ENCODE results near the gene WDR45B.
A peak's percentile ranks its signal among the peaks of the same experiment; 100 is the strongest.

Gene WDR45B

DNA sequence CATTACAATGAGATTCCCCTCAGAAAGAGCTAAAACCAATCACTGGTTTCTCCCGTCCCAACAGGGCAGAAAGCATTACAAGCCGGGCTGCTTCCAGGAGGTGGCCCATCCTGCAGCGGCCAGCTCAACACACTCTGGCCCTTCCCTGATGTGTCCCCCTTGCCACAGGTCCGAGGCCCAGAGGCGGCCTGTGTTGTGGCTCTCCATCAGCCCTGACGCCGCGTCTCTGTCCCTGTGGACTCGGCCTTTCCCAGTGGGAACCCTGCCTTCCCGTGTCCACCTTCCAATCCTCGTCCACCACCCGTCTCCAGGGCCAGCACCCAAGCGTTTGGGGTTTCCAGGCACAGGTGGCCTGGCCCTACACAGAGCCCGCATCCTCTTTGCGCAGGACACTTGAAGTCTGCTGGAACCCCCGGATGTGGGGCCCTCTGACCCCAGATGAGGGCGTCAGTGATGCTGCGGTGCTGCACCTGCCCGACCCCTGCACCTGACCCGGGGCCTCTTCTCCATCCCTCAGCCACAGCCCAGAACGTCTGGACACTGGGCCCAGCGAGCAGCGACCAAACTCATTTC lies 29.2 kb upstream of the WDR45B start:
- no peak for DNase-seq

DNA sequence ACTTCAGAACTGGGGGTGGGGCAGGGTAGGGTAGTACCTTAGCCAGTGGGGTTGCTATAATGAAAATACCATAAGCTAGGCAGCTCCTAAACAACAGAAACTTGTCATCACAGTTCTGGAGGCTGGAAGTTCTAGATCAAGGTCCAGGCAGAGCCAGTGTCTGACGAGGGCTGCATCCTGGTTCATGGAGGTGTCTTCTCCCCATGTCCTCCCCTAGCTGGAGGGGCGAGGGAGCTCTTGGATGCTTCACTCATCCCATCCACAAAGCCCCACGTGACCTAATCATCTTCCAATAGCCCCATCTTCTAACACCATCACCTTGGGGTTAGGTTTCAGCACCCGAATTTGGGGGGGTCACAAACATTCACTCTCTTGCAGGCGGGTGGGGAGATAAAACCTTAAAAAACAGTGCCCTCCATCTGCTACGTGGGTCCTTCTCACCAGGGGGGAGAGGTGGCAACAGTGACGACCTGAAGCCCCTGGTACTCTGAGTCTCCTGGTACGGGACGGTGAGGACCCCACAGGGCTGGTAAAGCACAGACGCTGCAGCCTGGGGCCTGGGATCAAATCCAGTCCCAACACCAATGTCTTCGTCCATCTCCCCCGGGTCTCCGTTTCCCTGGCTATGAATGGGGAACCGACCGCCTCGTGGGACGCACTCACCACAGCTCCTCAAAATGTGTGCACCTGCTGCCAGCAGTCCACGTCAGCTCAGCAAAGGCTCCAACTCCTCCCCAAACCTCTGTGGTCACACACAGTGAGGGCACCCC lies 27.4 kb upstream of the WDR45B start:
- DNase-seq: no peak

DNA sequence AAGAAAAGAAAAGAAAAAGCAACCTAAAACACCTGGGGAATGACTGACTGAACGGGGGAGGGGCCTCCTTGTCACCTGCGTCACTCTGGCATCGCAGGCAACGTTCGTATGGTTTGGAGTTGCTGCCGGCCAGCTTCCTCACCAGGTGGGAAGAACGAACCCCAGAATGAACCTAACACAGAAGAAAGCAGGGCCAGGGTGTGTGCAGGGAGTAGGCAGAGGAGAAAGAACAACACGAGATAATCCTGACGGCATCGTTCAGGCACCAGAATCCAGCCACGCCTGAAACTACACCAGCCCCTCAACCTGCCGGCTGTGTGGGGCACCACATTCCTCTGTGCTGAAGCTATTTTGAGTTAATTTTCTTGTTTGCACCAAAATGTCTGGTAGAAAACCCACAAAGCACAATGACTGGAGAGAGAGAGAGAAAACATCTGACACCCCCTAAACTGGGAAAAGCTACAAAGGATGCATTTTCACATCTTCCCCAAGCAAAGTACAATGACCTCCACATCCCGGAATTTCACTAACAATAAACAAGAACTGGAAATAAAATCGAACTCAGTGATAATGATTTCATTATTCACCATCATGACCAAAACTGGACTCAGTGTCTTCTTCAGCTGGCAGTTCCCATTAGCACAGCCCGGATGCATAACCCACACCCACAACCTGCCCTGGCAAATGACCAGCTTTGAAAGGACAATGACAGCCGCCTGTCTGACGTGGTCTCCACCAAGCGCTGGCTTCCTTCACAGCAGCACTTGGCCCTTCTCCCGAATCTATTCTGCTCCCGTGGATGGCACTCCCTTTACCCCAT lies 26.6 kb upstream of the WDR45B start:
- peak in 8 of 14 donors; percentile 39 to 88 (median 50) for DNase-seq

DNA sequence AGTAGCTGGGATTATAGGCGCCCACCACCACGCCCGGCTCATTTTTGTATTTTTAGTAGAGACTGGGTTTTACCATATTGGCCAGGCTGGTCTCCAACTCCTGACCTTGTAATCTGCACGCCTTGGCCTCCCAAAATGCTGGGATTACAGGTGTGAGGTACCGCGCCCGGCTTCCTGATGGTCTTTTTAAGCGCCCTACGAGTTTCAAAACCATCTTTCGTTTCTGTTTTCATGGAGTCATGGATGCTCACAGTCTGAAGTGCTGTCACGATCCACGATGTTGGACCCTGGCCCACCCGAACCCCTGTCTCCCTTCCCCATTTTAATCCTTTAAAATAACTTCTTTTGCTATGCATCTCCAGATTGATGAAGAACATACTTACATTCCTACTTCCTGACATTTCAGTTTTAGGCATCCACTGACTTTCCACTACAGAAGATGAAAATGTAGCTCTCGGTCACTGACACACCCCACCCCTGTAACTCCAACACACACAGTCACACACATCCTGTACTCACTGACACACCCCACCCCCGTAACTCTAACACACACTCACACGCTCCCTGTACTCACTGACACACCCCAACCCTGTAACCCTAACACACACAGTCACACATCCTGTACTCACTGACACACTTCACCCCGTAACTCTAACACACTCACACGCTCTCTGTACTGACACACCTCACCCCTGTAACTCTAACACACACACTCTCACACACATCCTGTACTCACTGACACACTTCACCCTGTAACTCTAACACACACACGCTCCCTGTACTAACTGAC lies 22.6 kb upstream of the WDR45B start:
- DNase-seq: no peak

DNA sequence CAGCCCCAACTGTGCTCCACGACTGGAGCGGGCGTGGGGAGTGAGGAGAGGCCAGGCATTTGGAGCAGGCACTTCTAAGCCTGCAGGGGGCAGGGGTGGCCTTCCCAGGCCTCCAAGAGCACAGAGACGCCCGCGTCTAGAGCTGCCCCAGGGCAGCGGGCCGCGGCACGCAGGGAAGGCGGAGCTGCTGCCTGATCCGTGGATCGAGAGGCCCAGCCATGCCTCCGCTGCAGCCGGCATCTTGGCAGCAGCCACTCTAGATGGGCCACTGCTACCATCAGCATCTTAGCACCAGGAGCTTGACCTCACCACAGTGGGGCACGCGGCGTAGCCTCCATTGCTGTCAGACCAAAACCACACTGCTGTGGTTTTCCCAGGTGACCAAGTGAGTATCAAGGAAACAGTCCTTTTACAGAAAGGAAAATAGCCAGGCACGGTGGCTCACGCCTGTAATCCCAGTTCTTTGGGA lies 20.4 kb upstream of the WDR45B start:
- DNase-seq: peak in 12 of 14 donors; percentile 24 to 78 (median 49)

DNA sequence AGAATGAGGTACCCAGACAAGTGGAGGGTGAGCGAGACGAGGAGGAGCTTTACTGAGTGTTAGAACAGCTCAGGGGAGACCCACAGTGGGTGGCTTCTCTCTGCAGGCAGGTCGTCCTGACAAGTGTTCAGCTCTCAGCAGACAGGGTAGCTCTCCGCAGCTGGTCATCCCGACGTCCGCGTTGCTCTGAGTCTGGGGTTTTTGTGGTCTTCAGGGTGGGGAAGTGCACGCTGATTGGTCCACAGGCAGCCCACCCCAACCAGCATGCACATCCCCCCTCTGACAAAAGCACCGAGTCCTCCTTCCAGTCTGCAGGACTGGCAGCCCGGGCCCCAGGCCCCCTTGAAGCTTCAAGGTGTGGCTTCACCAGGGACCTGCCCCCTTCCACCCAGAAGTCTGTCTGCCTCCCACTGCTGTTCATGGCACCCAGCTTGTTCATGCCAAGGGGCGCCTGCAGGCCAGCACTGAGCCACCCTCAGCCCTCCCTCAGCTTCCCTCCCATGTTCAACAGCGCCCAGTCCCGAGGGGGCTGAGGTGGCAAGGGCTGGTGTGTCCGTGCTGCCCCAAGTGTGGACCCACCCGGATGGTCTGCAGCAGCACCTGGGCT lies 19.9 kb upstream of the WDR45B start:
- DNase-seq: no peak

DNA sequence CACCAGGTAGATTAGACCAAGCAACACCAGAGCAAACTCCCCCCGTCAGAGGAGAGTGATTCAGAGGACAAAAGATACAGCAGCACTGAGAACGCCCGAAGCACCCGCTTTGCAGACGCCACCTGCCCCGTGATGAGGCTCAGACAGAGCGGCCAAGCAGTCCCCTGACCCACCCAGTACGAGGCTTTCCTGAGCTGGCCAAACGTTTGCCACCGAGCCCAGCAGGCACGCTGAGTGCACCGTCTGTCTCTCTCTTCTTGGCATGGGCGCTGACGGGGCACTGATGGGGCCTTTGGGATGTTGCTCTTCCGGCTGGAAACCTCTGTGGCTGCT lies 19.4 kb upstream of the WDR45B start:
- DNase-seq: peak in 1 of 14 donors; percentile 63

DNA sequence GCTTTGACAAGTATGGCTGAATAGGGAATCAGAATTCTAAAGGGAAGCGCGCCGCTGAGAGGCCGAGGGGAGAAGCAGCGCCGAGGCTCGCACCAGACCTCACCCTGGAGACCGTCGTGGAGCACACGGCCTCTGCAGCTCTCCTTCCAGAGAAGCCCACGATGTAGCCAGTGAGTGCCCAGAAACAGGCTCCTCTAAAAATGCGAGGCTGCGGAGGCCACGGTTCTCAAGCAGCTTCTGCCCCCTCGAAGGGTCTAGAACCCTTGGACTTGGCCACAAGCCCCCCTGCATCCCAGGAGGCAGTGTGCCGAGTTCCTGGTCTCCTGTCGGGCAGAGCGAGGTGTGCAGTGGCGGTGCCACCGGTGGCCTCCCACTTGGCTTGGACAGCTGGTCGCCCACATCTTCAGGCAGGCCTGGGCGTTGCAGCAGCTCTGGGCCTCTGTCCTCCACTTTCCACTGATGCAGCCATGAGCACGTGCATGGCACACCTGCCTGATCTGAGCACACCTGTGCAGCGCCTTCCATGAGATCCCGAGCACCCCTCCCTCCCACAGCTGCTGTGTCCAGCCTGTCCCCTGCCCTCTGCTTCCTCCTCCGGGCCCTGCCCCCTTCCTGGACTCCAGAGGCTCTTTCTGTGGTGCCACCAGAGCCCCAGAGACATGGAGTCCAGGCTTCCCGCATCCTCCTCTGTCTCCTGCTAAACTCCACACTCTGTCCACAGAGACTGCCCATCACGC lies 18.9 kb upstream of the WDR45B start:
- no peak for DNase-seq

DNA sequence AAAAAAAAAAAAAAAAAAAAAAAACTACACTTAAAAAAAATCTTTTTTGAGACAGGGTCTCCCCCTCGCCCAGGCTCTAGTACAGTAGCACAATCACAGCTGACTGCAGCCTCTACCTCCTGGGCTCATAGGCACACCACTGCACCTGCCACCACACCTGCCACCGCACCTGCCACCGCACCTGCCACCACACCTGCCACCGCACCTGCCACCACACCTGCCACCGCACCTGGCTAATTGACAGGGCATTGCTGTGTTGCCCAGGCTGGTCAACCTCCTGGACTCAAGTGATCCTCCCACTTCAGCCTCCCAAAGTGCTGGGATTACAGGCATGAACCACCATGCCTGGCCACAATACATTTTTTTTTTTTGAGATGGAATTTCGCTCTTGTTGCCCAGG lies 17.6 kb upstream of the WDR45B start:
- DNase-seq: no peak

DNA sequence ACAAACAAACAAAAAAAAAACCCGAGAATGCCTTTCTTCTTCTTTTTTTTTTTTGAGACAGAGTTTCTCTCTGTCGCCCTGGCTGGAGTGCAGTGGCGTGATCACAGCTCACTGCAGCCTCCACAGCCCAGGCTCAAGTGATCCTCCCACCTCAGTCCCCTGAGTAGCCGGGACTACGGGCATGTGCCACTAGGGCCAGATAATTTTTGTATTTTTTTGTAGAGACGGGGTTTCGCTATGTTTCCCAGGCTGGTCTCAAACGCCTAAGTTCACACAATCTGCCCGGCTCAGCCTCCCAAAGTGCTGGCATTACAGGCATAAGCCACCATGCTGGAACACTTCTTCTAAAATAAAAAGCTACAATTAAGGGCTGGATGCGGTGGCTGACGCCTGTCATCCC lies 17.0 kb upstream of the WDR45B start:
- DNase-seq: no peak

DNA sequence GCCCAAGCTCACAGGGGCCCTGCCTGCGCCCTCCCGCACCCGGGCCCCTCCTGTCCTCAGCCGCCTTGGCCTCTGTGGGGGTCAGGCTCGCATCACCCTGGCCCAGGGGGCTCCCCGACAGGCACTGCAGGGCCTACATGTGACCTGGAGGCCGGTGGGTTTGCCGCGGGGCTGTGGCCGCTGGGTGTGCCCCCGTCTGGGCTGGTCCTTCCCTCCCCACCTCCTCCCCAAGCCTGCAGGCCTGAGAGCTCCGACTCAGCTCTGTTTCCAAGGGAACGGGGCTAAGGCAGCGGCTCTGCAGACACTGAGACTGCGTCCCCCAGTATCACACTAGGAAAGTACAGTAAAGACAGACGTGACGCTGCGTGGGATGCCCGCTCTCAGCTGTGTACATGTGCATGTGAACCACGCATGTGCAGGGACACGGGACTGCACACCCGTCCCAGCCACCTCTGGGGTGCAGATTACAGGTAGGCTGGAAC lies 16.5 kb upstream of the WDR45B start:
- DNase-seq: no peak

DNA sequence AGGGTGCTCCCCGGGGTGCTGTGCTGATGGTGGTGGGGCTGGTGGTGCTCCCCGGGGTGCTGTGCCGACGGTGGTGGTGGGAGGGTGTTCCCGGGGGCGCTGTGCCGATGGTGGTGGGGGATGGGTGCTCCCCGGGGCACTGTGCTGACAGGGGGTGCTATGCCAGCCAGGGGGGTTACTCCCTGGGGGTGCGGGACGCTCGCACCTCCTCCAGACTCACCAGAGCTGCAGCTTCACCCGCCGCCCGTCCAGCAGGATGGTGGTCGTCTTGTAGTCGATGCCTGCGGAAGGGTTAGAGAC lies 16.0 kb upstream of the WDR45B start:
- DNase-seq: no peak

DNA sequence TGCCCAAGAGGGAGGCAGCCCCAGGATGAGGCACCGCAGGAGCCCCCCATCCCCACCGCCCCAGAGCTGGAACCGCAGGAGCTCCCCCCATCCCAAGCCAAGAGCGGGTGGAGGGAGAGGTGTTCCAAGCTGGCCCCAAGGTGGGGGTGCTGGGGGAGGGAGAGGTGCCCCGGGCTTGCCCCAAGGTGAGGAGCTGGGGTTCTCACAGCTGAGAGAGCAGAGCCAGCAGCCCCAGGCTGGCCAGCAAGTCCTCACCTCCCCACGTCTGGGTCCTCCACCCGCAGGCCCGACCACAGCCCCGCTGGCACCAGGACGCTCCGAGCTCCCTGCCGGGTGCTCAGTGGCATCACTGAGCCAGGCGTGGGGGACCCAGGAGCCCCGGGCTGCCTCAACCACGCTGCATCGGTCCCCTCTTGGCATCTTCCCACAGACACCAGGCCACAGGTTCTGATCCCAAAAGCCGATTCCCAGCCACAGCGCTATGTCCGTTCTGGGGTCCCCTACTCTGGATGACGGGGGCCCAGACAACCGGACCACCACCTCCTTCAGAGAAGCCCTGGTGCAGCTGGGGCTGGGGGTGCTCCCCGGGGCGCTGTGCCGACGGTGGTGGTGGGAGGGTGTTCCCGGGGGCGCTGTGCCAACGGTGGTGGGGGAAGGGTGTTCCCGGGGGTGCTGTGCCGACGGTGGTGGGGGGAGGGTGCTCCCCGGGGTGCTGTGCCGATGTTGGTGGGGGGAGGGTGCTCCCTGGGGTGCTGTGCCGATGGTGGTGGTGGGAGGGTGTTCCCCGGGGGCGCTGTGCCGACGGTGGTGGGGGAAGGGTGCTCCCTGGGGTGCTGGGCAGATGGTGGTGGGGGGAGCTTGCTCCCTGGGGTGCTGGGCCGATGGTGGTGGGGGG lies 15.4 kb upstream of the WDR45B start:
- DNase-seq: no peak

DNA sequence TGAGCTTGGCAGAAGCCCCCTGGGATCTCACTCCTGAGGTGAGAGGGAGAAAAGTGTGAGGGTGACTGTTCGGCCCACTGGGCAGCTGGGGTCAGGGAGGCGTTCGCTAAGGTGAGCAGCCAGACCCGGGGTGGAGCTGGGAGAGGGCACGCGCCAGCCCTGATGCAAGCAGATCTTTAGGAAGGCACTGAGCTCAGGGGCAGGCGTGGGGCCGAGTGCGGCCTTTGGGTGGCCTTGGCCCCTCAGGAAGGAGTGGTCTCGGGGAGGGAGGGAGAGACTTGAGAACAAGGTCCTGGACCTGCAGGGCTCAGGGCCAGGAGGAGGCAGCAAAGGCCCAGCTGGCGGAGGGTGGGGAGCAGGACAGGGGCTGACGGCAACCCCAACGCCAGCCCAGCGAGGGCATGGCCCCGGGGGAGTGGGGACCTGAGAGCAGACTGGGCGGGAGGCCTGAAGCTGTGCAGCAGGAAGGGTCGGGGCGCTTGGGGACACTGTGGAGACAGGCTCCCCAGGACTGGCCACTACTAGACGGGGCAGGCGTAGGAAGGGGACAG lies 14.5 kb upstream of the WDR45B start:
- no peak for DNase-seq

DNA sequence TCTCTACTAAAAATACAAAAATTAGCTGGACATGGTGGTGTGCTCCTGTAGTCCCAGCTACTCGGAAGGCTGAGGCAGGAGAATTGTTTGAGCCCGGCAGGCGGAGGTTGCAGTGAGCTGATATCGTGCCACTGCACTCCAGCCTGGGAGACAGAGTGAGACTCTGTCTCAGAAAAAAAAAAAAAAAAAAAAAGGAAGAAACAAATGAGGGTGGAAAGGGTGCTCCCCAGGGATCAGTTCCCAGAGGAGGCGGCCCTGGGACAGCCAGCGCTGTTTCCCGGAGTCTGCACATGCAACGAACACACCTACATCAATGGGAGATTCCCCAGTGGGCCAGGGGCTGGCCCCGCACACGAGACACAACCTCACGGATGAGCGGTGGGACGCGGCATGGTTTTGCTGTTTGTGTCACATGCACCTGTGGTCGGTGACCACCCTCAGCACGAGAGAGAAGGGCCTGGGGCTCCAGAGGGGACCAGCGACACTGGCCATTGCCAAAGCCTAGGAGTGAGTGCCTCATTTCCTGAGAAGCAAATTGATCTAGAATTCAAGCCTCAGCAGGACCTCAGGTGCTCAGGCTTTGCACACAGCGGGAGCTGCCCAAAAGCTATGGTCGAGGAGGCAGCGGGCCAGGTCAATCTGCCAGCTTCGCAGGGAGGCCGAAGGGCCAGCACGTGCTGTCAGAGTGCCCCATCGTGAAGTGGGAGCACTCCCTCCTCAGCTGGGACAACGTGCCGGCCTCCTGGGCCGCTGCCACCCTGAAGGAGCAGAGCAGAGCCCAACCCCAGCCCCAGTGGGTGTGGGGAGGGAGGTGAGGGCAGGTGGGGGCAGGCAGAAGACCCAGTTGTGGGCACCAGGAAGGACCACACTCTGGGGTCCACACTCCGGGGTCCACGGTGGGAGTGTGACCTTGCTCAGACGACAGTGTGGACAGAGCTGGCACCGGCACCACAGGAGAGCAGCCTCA lies 13.8 kb upstream of the WDR45B start:
- DNase-seq: no peak

DNA sequence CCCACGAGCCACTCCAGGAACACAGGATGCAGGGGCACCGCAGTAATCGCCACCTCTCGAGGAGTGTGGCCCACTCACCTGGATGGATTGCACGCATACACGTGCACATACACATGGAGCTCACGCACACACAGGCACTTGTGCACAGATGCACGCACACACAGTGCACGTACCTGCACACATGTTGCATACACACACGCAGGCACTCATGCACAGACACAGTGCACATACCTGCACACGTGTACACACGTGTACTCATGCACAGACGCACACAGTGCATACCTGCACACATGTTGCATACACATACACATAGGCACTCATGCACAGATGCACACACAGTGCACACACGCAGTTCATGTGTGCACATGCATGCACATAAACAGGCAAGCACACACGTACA lies 11.6 kb upstream of the WDR45B start:
- DNase-seq: no peak

DNA sequence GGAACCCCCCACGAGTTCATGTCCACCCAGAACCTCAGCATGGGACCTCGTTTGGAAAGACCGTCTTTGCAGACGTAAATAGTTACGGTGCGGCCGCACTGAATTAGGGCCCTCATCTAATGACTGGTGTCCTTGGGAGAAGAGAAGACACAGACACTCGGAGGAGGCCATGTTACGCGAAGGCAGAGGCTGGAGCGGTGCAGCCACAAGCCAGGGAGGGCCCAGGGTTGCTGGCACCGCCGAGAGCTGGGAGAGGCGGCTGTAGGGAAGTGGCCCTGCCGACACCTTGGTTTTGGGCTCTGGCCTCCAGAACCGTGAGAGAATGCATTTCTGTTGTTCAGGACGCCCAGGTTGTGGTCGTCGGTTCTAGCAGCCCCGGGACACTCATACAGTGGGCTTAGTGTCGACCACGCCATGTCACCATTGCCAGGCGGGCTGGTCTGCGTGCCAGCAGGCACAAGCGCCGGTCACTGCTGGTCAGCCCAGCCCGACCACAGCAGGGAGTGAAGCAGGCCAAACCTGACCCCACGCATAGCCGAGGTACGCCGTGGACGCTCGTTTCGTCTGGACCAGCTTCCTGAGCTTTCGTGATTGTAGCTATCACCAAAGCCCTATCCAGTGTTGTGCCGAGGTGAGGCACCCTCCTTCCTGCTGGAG lies 10.7 kb upstream of the WDR45B start:
- DNase-seq: no peak

DNA sequence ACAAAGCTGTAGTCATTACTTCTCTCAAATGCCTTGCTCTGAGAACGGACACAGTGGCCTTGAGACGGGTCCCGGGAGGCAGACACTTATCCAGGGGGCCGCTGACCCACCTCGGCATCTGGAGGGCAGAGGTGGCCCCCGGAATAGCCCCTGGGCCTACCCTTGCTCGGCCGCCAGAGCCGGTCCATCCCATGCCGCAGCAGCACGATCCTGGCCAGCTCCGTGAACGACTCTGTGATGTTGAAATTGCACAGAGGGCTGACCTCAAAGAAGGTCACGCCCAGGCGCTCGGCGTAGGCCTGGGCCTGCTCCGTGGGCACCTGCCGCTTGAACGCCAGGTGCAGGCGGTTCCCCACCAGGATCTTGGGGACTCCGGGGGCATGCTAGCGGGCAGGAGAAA lies 10.1 kb upstream of the WDR45B start:
- no peak for DNase-seq
